HCT116 (cell line): ENCODE data around the gene PLA2G4C. TPM values are rescaled to one million over a fixed set of nuclear protein-coding genes. Genes with fewer than 3 reads are reported as not detected.

Experiments used
- ATAC-seq: fragments of 200-7000 bp; cut with Tn5 transposase; 2 replicates; pipeline ENCODE4 v1.9.1; 2020; ENCODE audit warnings: mild to moderate bottlenecking, moderate library complexity
- BruUV-seq: library from RNA; stranded (reverse); fragments of 400-500 nt; replicated peaks from 2 replicates; lab custom pipeline; 2021; lab: Mats Ljungman, UMichigan
- CTCF ChIA-PET: fragments of 300-600 bp; sonication (Branson Sonifier 250); formaldehyde crosslinking; loops from one replicate; lab custom pipeline; 2021; ENCODE audit warnings: antibody characterized with exemption; lab: Charles Lee
- POLR2A ChIA-PET: fragments of 300-600, 350-600 bp; sonication (Branson Sonifier 250); formaldehyde crosslinking; loops from one replicate; lab custom pipeline; 2021; ENCODE audit warnings: antibody characterized with exemption; lab: Charles Lee
- RAD21 ChIA-PET, 2 experiments: fragments of 300-600 bp; sonication (Branson Sonifier 250); formaldehyde crosslinking; loops; one replicate each; lab custom pipeline; 2023; ENCODE audit warnings: low total read pairs in 2 of 2; ENCODE audit not compliant: uncharacterized antibody in 2 of 2, unreplicated experiment in 2 of 2, low non-redundant PET in 1 of 2; lab: Charles Lee
- DNase-seq: peaks from one replicate; pipeline ENCODE4 v3.0.0-alpha.2; 2010; ENCODE audit warnings: low read depth, low spot score
- H2AFZ ChIP-seq: fragments of 200-600 bp; shearing (Covaris generic), sonication (generic); 2 replicates; pipeline ENCODE4 v1.6.1; 2017; ENCODE audit warnings: low read depth, mixed run types, mixed read lengths, antibody characterized with exemption, low read length; ENCODE audit not compliant: poor library complexity, severe bottlenecking
- H3K27ac ChIP-seq: 2 replicates; pipeline ENCODE4 v1.5.1; 2012; ENCODE audit warnings: low read depth, low read length
- H3K27me3 ChIP-seq: fragments of 200-600 bp; sonication (generic); 2 replicates; pipeline ENCODE4 v1.6.1; 2016; ENCODE audit warnings: mixed run types, low read length, mixed read lengths; ENCODE audit not compliant: insufficient read depth
- H3K36me3 ChIP-seq, 2 experiments: fragments of 200-500 bp in 1 of 2; fragments of 200-600 bp in 1 of 2; sonication (Bioruptor generic) in 1 of 2; sonication (generic) in 1 of 2; 2 replicates each; pipeline versions ENCODE4 v1.5.1 to v1.6.1; 2014 to 2016; ENCODE audit warnings: low read length in 2 of 2, inconsistent platforms in 1 of 2, mixed read lengths in 1 of 2, mixed run types in 1 of 2; ENCODE audit not compliant: insufficient read depth in 2 of 2, control insufficient read depth in 1 of 2
- H3K4me1 ChIP-seq, 2 experiments: fragments of 200-600 bp in 1 of 2; sonication (generic) in 1 of 2; 2 replicates each; pipeline versions ENCODE4 v1.5.1 to v1.6.1; 2012 to 2017; ENCODE audit warnings: low read length in 2 of 2, inconsistent platforms in 1 of 2, mild to moderate bottlenecking in 1 of 2, mixed read lengths in 1 of 2, mixed run types in 1 of 2, moderate library complexity in 1 of 2; ENCODE audit not compliant: insufficient read depth in 2 of 2, control insufficient read depth in 1 of 2
- H3K4me2 ChIP-seq: fragments of 200-600 bp; sonication (generic); 2 replicates; pipeline ENCODE4 v1.6.1; 2017; ENCODE audit warnings: mixed run types, low read length, mixed read lengths
- H3K4me3 ChIP-seq, 2 experiments: fragments of 200-600 bp in 1 of 2; sonication (generic) in 1 of 2; replicated peaks in 1 of 2; 2 replicates each; pipeline ENCODE4 v1.5.1; 2011 to 2016; ENCODE audit warnings: low read length in 2 of 2, control low read depth in 1 of 2, low read depth in 1 of 2, mild to moderate bottlenecking in 1 of 2, mixed read lengths in 1 of 2, mixed run types in 1 of 2
- H3K79me2 ChIP-seq: fragments of 200-600 bp; sonication (generic); 2 replicates; pipeline ENCODE4 v1.6.1; 2017; ENCODE audit warnings: mild to moderate bottlenecking, mixed run types, low read length, moderate library complexity, mixed read lengths; ENCODE audit not compliant: insufficient read depth
- H3K9ac ChIP-seq: fragments of 200-600 bp; sonication (generic); 2 replicates; pipeline ENCODE4 v1.6.1; 2016; ENCODE audit warnings: low read length, mixed read lengths
- H3K9me2 ChIP-seq: fragments of 200-600 bp; sonication (generic), shearing (Covaris generic); 2 replicates; pipeline ENCODE4 v1.6.1; 2017; ENCODE audit warnings: mixed run types, mild to moderate bottlenecking, moderate library complexity; ENCODE audit not compliant: insufficient read depth
- H3K9me3 ChIP-seq, 2 experiments: fragments of 200-500 bp in 1 of 2; fragments of 200-600 bp in 1 of 2; sonication (Bioruptor generic) in 1 of 2; sonication (generic) in 1 of 2; 2 replicates each; pipeline ENCODE4 v1.6.1; 2014 to 2017; ENCODE audit warnings: low read length in 2 of 2, mixed read lengths in 2 of 2, inconsistent platforms in 1 of 2, low read depth in 1 of 2, mild to moderate bottlenecking in 1 of 2, mixed run types in 1 of 2, moderate library complexity in 1 of 2; ENCODE audit not compliant: control insufficient read depth in 1 of 2, insufficient read depth in 1 of 2
- H4K20me1 ChIP-seq: fragments of 200-600 bp; sonication (generic), shearing (Covaris generic); 2 replicates; pipeline ENCODE4 v1.6.1; 2017; ENCODE audit warnings: mixed run types, mild to moderate bottlenecking, moderate library complexity; ENCODE audit not compliant: insufficient read depth
- EGR1 ChIP-seq: IDR thresholded peaks from 2 replicates; pipeline ENCODE4 v1.6.1; 2012; ENCODE audit warnings: low read depth
- POLR2A ChIP-seq: IDR thresholded peaks from 2 replicates; pipeline ENCODE4 v1.7.0; 2011; ENCODE audit warnings: borderline replicate concordance; ENCODE audit not compliant: insufficient read depth, insufficient read length; ENCODE audit errors: extremely low read depth
- REST ChIP-seq: IDR thresholded peaks from 2 replicates; pipeline ENCODE4 v1.6.1; 2012; ENCODE audit warnings: low read depth
- SP1 ChIP-seq: IDR thresholded peaks from 2 replicates; pipeline ENCODE4 v1.6.1; 2012; ENCODE audit warnings: low read depth
- SRF ChIP-seq: IDR thresholded peaks from 2 replicates; pipeline ENCODE4 v1.6.1; 2012; ENCODE audit warnings: low read depth
- TCF7L2 ChIP-seq: IDR thresholded peaks from 2 replicates; pipeline ENCODE4 v1.7.0; 2011; ENCODE audit warnings: borderline replicate concordance, inconsistent platforms; ENCODE audit not compliant: insufficient read depth, insufficient read length; ENCODE audit errors: extremely low read depth
- YY1 ChIP-seq: IDR thresholded peaks from 2 replicates; pipeline ENCODE4 v1.6.1; 2011; ENCODE audit warnings: low read length, low read depth, moderate library complexity, mild to moderate bottlenecking; ENCODE audit not compliant: insufficient replicate concordance; ENCODE audit errors: extremely low read depth
- ZFX ChIP-seq: fragments of 450-650 bp; IDR thresholded peaks from 2 replicates; pipeline ENCODE4 v1.6.1; 2017
- intact Hi-C: fragments of 100-400 bp; cut with micrococcal nuclease; formaldehyde crosslinking; loops from 2 replicates; pipeline ENCODE4 v1.10.0; 2022
- total RNA-seq: library from RNA; stranded (reverse); gene quantifications from one replicate; pipeline ENCODE4 v1.2.1, GENCODE V29; 2021; ENCODE audit not compliant: unreplicated experiment

PLA2G4C gene
- total RNA-seq, 1 experiment from 2014 or later, result 1.7 TPM

DNA sequence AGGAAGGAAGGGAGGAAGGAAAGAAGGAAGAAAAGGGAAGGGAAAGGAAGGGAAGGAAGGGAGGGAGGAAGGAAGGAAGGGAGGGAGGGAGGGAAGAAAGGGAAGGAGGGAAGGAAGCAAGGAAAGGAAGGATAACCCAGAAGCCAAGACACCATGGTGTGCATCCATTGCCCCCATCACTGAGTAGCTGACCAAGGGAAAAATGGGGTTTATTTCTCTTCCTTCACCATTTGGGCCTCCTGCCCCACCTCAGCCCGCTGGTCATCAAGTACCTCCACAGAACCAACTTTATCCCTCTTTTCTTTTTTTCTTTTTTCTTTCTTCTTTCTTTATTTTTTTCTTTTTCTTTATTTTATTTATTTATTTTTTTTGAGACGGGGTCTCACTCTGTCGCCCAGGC, 87.1 kb downstream of the PLA2G4C start:
- RAD21 ChIA-PET, result no interaction called here
- TF ChIP-seq YY1, result no peak
- TF ChIP-seq SP1, result no peak
- no peak for TF ChIP-seq REST
- TF ChIP-seq TCF7L2, result no peak
- no peak for TF ChIP-seq ZFX
- TF ChIP-seq EGR1, result no peak
- TF ChIP-seq POLR2A, result no peak
- TF ChIP-seq SRF, result no peak
- Histone ChIP-seq H3K4me1 (peaks cover 0 to 6% of the 10 kb centered on the region in 2 experiments; a peak in 2 of 4 replicates), H3K36me3 (no peaks in the 10 kb centered on the region), H3K4me2 (no peak overlapping the region), H3K9ac (no peak overlapping the region), H3K9me3 (no peaks in the 10 kb centered on the region), H3K27me3 (peaks cover 17% of the 10 kb centered on the region; the same call in 1 of the 2 replicates), H3K27ac (no peak overlapping the region), H4K20me1 (no peaks in the 10 kb centered on the region), H3K79me2 (no peaks in the 10 kb centered on the region), H3K4me3 (no peak overlapping the region), H3K9me2 (no peaks in the 10 kb centered on the region), H2AFZ (no peak overlapping the region)
- no peak for DNase-seq
- intact Hi-C loops, result no loop called here
- no peak for ATAC-seq
- POLR2A ChIA-PET, result no interaction called here
- CTCF ChIA-PET, result no interaction called here
- no TSS peak for BruUV-seq
